ENCODE measurements around the gene MICALL1. TPM values are rescaled to one million over a fixed set of nuclear protein-coding genes. Genes with fewer than 3 reads are reported as not detected.
A peak's percentile ranks its signal among the peaks of the same experiment; 100 is the strongest.

Gene MICALL1
- total RNA-seq, 1 donor from 2014 or later: 11.0 TPM

GRCh38 chr22:37906364-37907008 is 389 bp downstream of the MICALL1 start:
- H3K4me1 ChIP-seq (ENCODE audit: control insufficient read depth in 3 of 3, insufficient read depth in 3 of 3, low read length in 3 of 3): peaks cover 20 to 27% (median 22%) of the 10 kb centered on the region in 3 donors
- peak overlapping the region; percentile 51 to 81 (median 70) for H3K9ac ChIP-seq (ENCODE audit: low read depth in 1 of 3, low read length in 3 of 3)
- H3K27me3 ChIP-seq (ENCODE audit: control insufficient read depth in 3 of 3, insufficient read depth in 3 of 3, low read length in 3 of 3): no peaks in the 10 kb centered on the region
- peak overlapping the region; percentile 56 for H3K27ac ChIP-seq (ENCODE audit: low read depth, low read length)
- no peaks in the 10 kb centered on the region for H3K9me3 ChIP-seq (ENCODE audit: control insufficient read depth in 3 of 3, low read length in 3 of 3)
- no peaks in the 10 kb centered on the region for H3K36me3 ChIP-seq (ENCODE audit: control insufficient read depth in 3 of 3, insufficient read depth in 3 of 3, low read length in 3 of 3)
- H3K4me3 ChIP-seq (ENCODE audit: low read length in 3 of 3): peak overlapping the region; percentile 52 to 76 (median 65)

GRCh38 chr22:37907036-37907954 is 1.2 kb downstream of the MICALL1 start:
- Histone ChIP-seq H3K9ac (ENCODE audit: low read depth in 1 of 3, low read length in 3 of 3) (peak overlapping the region; percentile 12 to 81 (median 70)), H3K4me1 (ENCODE audit: control insufficient read depth in 3 of 3, insufficient read depth in 3 of 3, low read length in 3 of 3) (peaks cover 20 to 29% (median 27%) of the 10 kb centered on the region in 3 donors), H3K9me3 (ENCODE audit: control insufficient read depth in 3 of 3, low read length in 3 of 3) (no peaks in the 10 kb centered on the region), H3K27ac (ENCODE audit: low read depth, low read length) (peak overlapping the region; percentile 56), H3K36me3 (ENCODE audit: control insufficient read depth in 3 of 3, insufficient read depth in 3 of 3, low read length in 3 of 3) (peaks cover 0 to 3% (median 2%) of the 10 kb centered on the region in 3 donors), H3K27me3 (ENCODE audit: control insufficient read depth in 3 of 3, insufficient read depth in 3 of 3, low read length in 3 of 3) (no peaks in the 10 kb centered on the region), H3K4me3 (ENCODE audit: low read length in 3 of 3) (peak overlapping the region; percentile 52 to 76 (median 65))

- no peak overlapping the region for H3K9ac ChIP-seq (ENCODE audit: low read depth in 1 of 3, low read length in 3 of 3)
- H3K27ac ChIP-seq (ENCODE audit: low read depth, low read length): no peak overlapping the region
- H3K36me3 ChIP-seq (ENCODE audit: control insufficient read depth in 3 of 3, insufficient read depth in 3 of 3, low read length in 3 of 3): peaks cover 2 to 9% (median 8%) of the 10 kb centered on the region in 3 donors
- no peaks in the 10 kb centered on the region for H3K27me3 ChIP-seq (ENCODE audit: control insufficient read depth in 3 of 3, insufficient read depth in 3 of 3, low read length in 3 of 3)
- H3K4me3 ChIP-seq (ENCODE audit: low read length in 3 of 3): no peak overlapping the region
- no peaks in the 10 kb centered on the region for H3K9me3 ChIP-seq (ENCODE audit: control insufficient read depth in 3 of 3, low read length in 3 of 3)
- peaks cover 20 to 28% (median 25%) of the 10 kb centered on the region in 3 donors for H3K4me1 ChIP-seq (ENCODE audit: control insufficient read depth in 3 of 3, insufficient read depth in 3 of 3, low read length in 3 of 3)
Measured at GRCh38 chr22:37909766-37910165, 3.7 kb downstream of the MICALL1 start.

GRCh38 chr22:37910890-37911672 is 5.0 kb downstream of the MICALL1 start:
- Histone ChIP-seq H3K36me3 (ENCODE audit: control insufficient read depth in 3 of 3, insufficient read depth in 3 of 3, low read length in 3 of 3) (peaks cover 2 to 11% (median 9%) of the 10 kb centered on the region in 3 donors), H3K9ac (ENCODE audit: low read depth in 1 of 3, low read length in 3 of 3) (peak overlapping the region in 1 of 3 donors; percentile 25), H3K4me3 (ENCODE audit: low read length in 3 of 3) (no peak overlapping the region), H3K9me3 (ENCODE audit: control insufficient read depth in 3 of 3, low read length in 3 of 3) (no peaks in the 10 kb centered on the region), H3K27ac (ENCODE audit: low read depth, low read length) (no peak overlapping the region), H3K4me1 (ENCODE audit: control insufficient read depth in 3 of 3, insufficient read depth in 3 of 3, low read length in 3 of 3) (peaks cover 10 to 20% (median 15%) of the 10 kb centered on the region in 3 donors), H3K27me3 (ENCODE audit: control insufficient read depth in 3 of 3, insufficient read depth in 3 of 3, low read length in 3 of 3) (no peaks in the 10 kb centered on the region)

- H3K4me1 ChIP-seq (ENCODE audit: control insufficient read depth in 3 of 3, insufficient read depth in 3 of 3, low read length in 3 of 3): peaks cover 10 to 20% (median 15%) of the 10 kb centered on the region in 3 donors
- no peaks in the 10 kb centered on the region for H3K9me3 ChIP-seq (ENCODE audit: control insufficient read depth in 3 of 3, low read length in 3 of 3)
- H3K9ac ChIP-seq (ENCODE audit: low read depth in 1 of 3, low read length in 3 of 3): no peak overlapping the region
- H3K36me3 ChIP-seq (ENCODE audit: control insufficient read depth in 3 of 3, insufficient read depth in 3 of 3, low read length in 3 of 3): peaks cover 7 to 14% (median 11%) of the 10 kb centered on the region in 3 donors
- H3K27ac ChIP-seq (ENCODE audit: low read depth, low read length): no peak overlapping the region
- H3K27me3 ChIP-seq (ENCODE audit: control insufficient read depth in 3 of 3, insufficient read depth in 3 of 3, low read length in 3 of 3): no peaks in the 10 kb centered on the region
- no peak overlapping the region for H3K4me3 ChIP-seq (ENCODE audit: low read length in 3 of 3)
Measured at GRCh38 chr22:37911697-37912096, 5.6 kb downstream of the MICALL1 start.

GRCh38 chr22:37912171-37912570 is 6.1 kb downstream of the MICALL1 start:
- Histone ChIP-seq H3K27me3 (ENCODE audit: control insufficient read depth in 3 of 3, insufficient read depth in 3 of 3, low read length in 3 of 3) (no peaks in the 10 kb centered on the region), H3K9me3 (ENCODE audit: control insufficient read depth in 3 of 3, low read length in 3 of 3) (no peaks in the 10 kb centered on the region), H3K27ac (ENCODE audit: low read depth, low read length) (no peak overlapping the region), H3K9ac (ENCODE audit: low read depth in 1 of 3, low read length in 3 of 3) (no peak overlapping the region), H3K4me3 (ENCODE audit: low read length in 3 of 3) (no peak overlapping the region), H3K4me1 (ENCODE audit: control insufficient read depth in 3 of 3, insufficient read depth in 3 of 3, low read length in 3 of 3) (peaks cover 6 to 17% (median 10%) of the 10 kb centered on the region in 3 donors), H3K36me3 (ENCODE audit: control insufficient read depth in 3 of 3, insufficient read depth in 3 of 3, low read length in 3 of 3) (peaks cover 8 to 14% (median 13%) of the 10 kb centered on the region in 3 donors)

- Histone ChIP-seq H3K9me3 (ENCODE audit: control insufficient read depth in 3 of 3, low read length in 3 of 3) (no peaks in the 10 kb centered on the region), H3K27me3 (ENCODE audit: control insufficient read depth in 3 of 3, insufficient read depth in 3 of 3, low read length in 3 of 3) (no peaks in the 10 kb centered on the region), H3K9ac (ENCODE audit: low read depth in 1 of 3, low read length in 3 of 3) (no peak overlapping the region), H3K4me3 (ENCODE audit: low read length in 3 of 3) (no peak overlapping the region), H3K27ac (ENCODE audit: low read depth, low read length) (no peak overlapping the region), H3K4me1 (ENCODE audit: control insufficient read depth in 3 of 3, insufficient read depth in 3 of 3, low read length in 3 of 3) (peaks cover 0 to 16% (median 3%) of the 10 kb centered on the region in 3 donors), H3K36me3 (ENCODE audit: control insufficient read depth in 3 of 3, insufficient read depth in 3 of 3, low read length in 3 of 3) (peaks cover 17 to 25% (median 20%) of the 10 kb centered on the region in 3 donors)
Measured at GRCh38 chr22:37913233-37913721, 7.2 kb downstream of the MICALL1 start.

GRCh38 chr22:37916311-37916710 is 10.2 kb downstream of the MICALL1 start:
- no peaks in the 10 kb centered on the region for H3K27me3 ChIP-seq (ENCODE audit: control insufficient read depth in 3 of 3, insufficient read depth in 3 of 3, low read length in 3 of 3)
- H3K36me3 ChIP-seq (ENCODE audit: control insufficient read depth in 3 of 3, insufficient read depth in 3 of 3, low read length in 3 of 3): peaks cover 17 to 34% (median 23%) of the 10 kb centered on the region in 3 donors

GRCh38 chr22:37917874-37918548 is 11.9 kb downstream of the MICALL1 start:
- Histone ChIP-seq H3K27me3 (ENCODE audit: control insufficient read depth in 3 of 3, insufficient read depth in 3 of 3, low read length in 3 of 3) (no peaks in the 10 kb centered on the region), H3K27ac (ENCODE audit: low read depth, low read length) (no peak overlapping the region), H3K4me3 (ENCODE audit: low read length in 3 of 3) (no peak overlapping the region), H3K9me3 (ENCODE audit: control insufficient read depth in 3 of 3, low read length in 3 of 3) (no peaks in the 10 kb centered on the region), H3K36me3 (ENCODE audit: control insufficient read depth in 3 of 3, insufficient read depth in 3 of 3, low read length in 3 of 3) (peaks cover 17 to 31% (median 19%) of the 10 kb centered on the region in 3 donors), H3K9ac (ENCODE audit: low read depth in 1 of 3, low read length in 3 of 3) (no peak overlapping the region), H3K4me1 (ENCODE audit: control insufficient read depth in 3 of 3, insufficient read depth in 3 of 3, low read length in 3 of 3) (peaks cover 0 to 12% (median 3%) of the 10 kb centered on the region in 3 donors)

More at GRCh38 chr22:37916311-37916710, 10.2 kb downstream of the MICALL1 start:
- Histone ChIP-seq H3K4me3 (ENCODE audit: low read length in 3 of 3) (no peak overlapping the region), H3K9me3 (ENCODE audit: control insufficient read depth in 3 of 3, low read length in 3 of 3) (no peaks in the 10 kb centered on the region), H3K9ac (ENCODE audit: low read depth in 1 of 3, low read length in 3 of 3) (no peak overlapping the region), H3K4me1 (ENCODE audit: control insufficient read depth in 3 of 3, insufficient read depth in 3 of 3, low read length in 3 of 3) (peaks cover 0 to 19% (median 3%) of the 10 kb centered on the region in 3 donors), H3K27ac (ENCODE audit: low read depth, low read length) (no peak overlapping the region)

Data from skeletal muscle tissue (tissue), 4 donors.